ENCODE results near the gene MARK3. TPM values are rescaled to one million over a fixed set of nuclear protein-coding genes. Genes with fewer than 3 reads are reported as not detected.

MARK3 gene
- total RNA-seq, 1 donor from 2014 or later: 59.5 TPM

- H3K9me3 ChIP-seq (ENCODE audit: control insufficient read depth in 3 of 3, low read length in 3 of 3): no peaks in the 10 kb centered on the region
These were observed 64.5 kb downstream of the MARK3 start for GRCh38 chr14:103449634-103450161.

DNA sequence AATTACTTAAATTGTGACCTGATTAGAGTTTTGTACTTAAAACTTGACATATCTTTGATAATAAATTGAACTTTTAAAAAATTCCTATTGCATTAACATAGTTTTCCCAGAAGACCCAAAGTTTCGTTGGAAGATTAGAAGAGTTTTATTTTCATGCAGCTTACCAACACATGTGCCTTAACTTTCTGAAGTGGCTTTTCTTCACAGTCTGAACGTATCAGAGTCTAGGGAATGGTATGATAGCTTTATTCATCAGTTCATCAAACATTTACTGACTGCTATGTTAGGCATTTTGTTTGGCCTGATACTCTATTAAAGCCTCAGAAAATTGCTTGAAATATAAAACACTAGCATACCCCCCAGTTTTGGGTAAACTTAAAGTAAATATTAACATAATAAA, 65.2 kb downstream of the MARK3 start:
- no peak overlapping the region for H3K4me3 ChIP-seq (ENCODE audit: low read length in 3 of 3)
- peaks cover 0 to 3% (median 2%) of the 10 kb centered on the region in 3 donors for H3K36me3 ChIP-seq (ENCODE audit: control insufficient read depth in 3 of 3, insufficient read depth in 3 of 3, low read length in 3 of 3)
- H3K4me1 ChIP-seq (ENCODE audit: control insufficient read depth in 3 of 3, insufficient read depth in 3 of 3, low read length in 3 of 3): peaks cover 10 to 20% (median 18%) of the 10 kb centered on the region in 3 donors
- H3K9me3 ChIP-seq (ENCODE audit: control insufficient read depth in 3 of 3, low read length in 3 of 3): no peaks in the 10 kb centered on the region
- H3K27me3 ChIP-seq (ENCODE audit: control insufficient read depth in 3 of 3, insufficient read depth in 3 of 3, low read length in 3 of 3): no peaks in the 10 kb centered on the region
- no peak overlapping the region for H3K27ac ChIP-seq (ENCODE audit: low read depth, low read length)
- H3K9ac ChIP-seq (ENCODE audit: low read depth in 1 of 3, low read length in 3 of 3): no peak overlapping the region

More at GRCh38 chr14:103449634-103450161, 64.5 kb downstream of the MARK3 start:
- Histone ChIP-seq H3K4me1 (ENCODE audit: control insufficient read depth in 3 of 3, insufficient read depth in 3 of 3, low read length in 3 of 3) (peaks cover 12 to 26% (median 22%) of the 10 kb centered on the region in 3 donors), H3K27ac (ENCODE audit: low read depth, low read length) (no peak overlapping the region), H3K4me3 (ENCODE audit: low read length in 3 of 3) (no peak overlapping the region), H3K9ac (ENCODE audit: low read depth in 1 of 3, low read length in 3 of 3) (no peak overlapping the region), H3K36me3 (ENCODE audit: control insufficient read depth in 3 of 3, insufficient read depth in 3 of 3, low read length in 3 of 3) (peaks cover 0 to 3% (median 2%) of the 10 kb centered on the region in 3 donors), H3K27me3 (ENCODE audit: control insufficient read depth in 3 of 3, insufficient read depth in 3 of 3, low read length in 3 of 3) (no peaks in the 10 kb centered on the region)

DNA sequence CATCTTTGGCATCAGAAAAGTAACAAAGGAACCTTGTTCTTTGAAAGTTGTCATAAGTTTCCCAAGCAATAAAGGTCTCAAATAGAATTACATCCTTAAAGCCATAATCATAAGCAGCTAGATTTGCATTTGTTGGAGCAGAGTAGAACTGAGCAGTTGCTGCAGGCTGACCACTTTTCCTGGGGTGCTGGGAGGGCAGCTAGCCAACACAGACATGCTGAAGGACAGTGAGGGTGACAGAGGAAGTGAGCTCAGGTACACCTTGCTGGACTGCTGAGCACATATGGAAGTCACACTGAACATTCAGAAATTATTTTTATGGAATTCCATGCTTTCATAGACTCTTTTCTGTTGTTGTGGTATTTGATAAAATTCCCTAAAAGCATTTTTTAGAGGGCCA, 66.2 kb downstream of the MARK3 start:
- H3K9me3 ChIP-seq (ENCODE audit: control insufficient read depth in 3 of 3, low read length in 3 of 3): no peaks in the 10 kb centered on the region
- peaks cover 2 to 5% (median 3%) of the 10 kb centered on the region in 3 donors for H3K36me3 ChIP-seq (ENCODE audit: control insufficient read depth in 3 of 3, insufficient read depth in 3 of 3, low read length in 3 of 3)
- H3K4me3 ChIP-seq (ENCODE audit: low read length in 3 of 3): no peak overlapping the region
- no peak overlapping the region for H3K27ac ChIP-seq (ENCODE audit: low read depth, low read length)
- H3K9ac ChIP-seq (ENCODE audit: low read depth in 1 of 3, low read length in 3 of 3): no peak overlapping the region
- H3K27me3 ChIP-seq (ENCODE audit: control insufficient read depth in 3 of 3, insufficient read depth in 3 of 3, low read length in 3 of 3): no peaks in the 10 kb centered on the region
- H3K4me1 ChIP-seq (ENCODE audit: control insufficient read depth in 3 of 3, insufficient read depth in 3 of 3, low read length in 3 of 3): peaks cover 5 to 14% (median 10%) of the 10 kb centered on the region in 3 donors

- peaks cover 2 to 7% (median 5%) of the 10 kb centered on the region in 3 donors for H3K36me3 ChIP-seq (ENCODE audit: control insufficient read depth in 3 of 3, insufficient read depth in 3 of 3, low read length in 3 of 3)
- peaks cover 0 to 6% (median 0%) of the 10 kb centered on the region in 3 donors for H3K4me1 ChIP-seq (ENCODE audit: control insufficient read depth in 3 of 3, insufficient read depth in 3 of 3, low read length in 3 of 3)
- H3K27ac ChIP-seq (ENCODE audit: low read depth, low read length): no peak overlapping the region
- no peaks in the 10 kb centered on the region for H3K27me3 ChIP-seq (ENCODE audit: control insufficient read depth in 3 of 3, insufficient read depth in 3 of 3, low read length in 3 of 3)
- no peak overlapping the region for H3K9ac ChIP-seq (ENCODE audit: low read depth in 1 of 3, low read length in 3 of 3)
- H3K9me3 ChIP-seq (ENCODE audit: control insufficient read depth in 3 of 3, low read length in 3 of 3): no peaks in the 10 kb centered on the region
- no peak overlapping the region for H3K4me3 ChIP-seq (ENCODE audit: low read length in 3 of 3)
These were observed 68.6 kb downstream of the MARK3 start for GRCh38 chr14:103453791-103454190.

GRCh38 chr14:103456167-103456835, 71.1 kb downstream of the MARK3 start:
- Histone ChIP-seq H3K9ac (ENCODE audit: low read depth in 1 of 3, low read length in 3 of 3) (no peak overlapping the region), H3K27me3 (ENCODE audit: control insufficient read depth in 3 of 3, insufficient read depth in 3 of 3, low read length in 3 of 3) (no peaks in the 10 kb centered on the region), H3K4me3 (ENCODE audit: low read length in 3 of 3) (no peak overlapping the region), H3K4me1 (ENCODE audit: control insufficient read depth in 3 of 3, insufficient read depth in 3 of 3, low read length in 3 of 3) (peaks cover 0 to 6% (median 0%) of the 10 kb centered on the region in 3 donors), H3K27ac (ENCODE audit: low read depth, low read length) (no peak overlapping the region), H3K9me3 (ENCODE audit: control insufficient read depth in 3 of 3, low read length in 3 of 3) (no peaks in the 10 kb centered on the region), H3K36me3 (ENCODE audit: control insufficient read depth in 3 of 3, insufficient read depth in 3 of 3, low read length in 3 of 3) (peaks cover 2 to 11% (median 5%) of the 10 kb centered on the region in 3 donors)

GRCh38 chr14:103460415-103460814, 75.2 kb downstream of the MARK3 start:
- H3K9me3 ChIP-seq (ENCODE audit: control insufficient read depth in 3 of 3, low read length in 3 of 3): no peaks in the 10 kb centered on the region
- no peak overlapping the region for H3K27ac ChIP-seq (ENCODE audit: low read depth, low read length)
- no peak overlapping the region for H3K4me3 ChIP-seq (ENCODE audit: low read length in 3 of 3)
- H3K9ac ChIP-seq (ENCODE audit: low read depth in 1 of 3, low read length in 3 of 3): no peak overlapping the region
- no peaks in the 10 kb centered on the region for H3K27me3 ChIP-seq (ENCODE audit: control insufficient read depth in 3 of 3, insufficient read depth in 3 of 3, low read length in 3 of 3)
- H3K36me3 ChIP-seq (ENCODE audit: control insufficient read depth in 3 of 3, insufficient read depth in 3 of 3, low read length in 3 of 3): peaks cover 20 to 31% (median 21%) of the 10 kb centered on the region in 3 donors
- peaks cover 0 to 6% (median 0%) of the 10 kb centered on the region in 3 donors for H3K4me1 ChIP-seq (ENCODE audit: control insufficient read depth in 3 of 3, insufficient read depth in 3 of 3, low read length in 3 of 3)

DNA sequence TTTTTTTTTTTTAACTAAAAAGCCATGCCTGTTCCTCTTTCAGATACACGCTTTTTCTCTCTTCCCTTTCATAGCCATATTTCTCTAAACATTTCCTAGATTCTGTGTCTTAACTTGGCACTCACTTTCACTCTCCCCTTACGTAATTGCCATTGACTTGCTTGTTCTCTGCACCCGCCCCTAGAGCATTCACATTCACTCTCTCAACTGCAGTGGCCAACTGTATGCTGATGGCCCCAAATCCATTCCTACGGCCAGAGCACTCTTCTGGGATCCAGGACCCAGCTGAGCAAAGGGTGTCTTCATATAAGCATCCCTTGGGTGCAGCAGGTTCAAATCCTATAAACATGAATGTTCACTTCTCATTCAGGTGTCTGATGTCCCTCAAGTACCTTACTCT, 77.9 kb downstream of the MARK3 start:
- H3K27ac ChIP-seq (ENCODE audit: low read depth, low read length): no peak overlapping the region
- H3K4me3 ChIP-seq (ENCODE audit: low read length in 3 of 3): no peak overlapping the region
- no peaks in the 10 kb centered on the region for H3K27me3 ChIP-seq (ENCODE audit: control insufficient read depth in 3 of 3, insufficient read depth in 3 of 3, low read length in 3 of 3)
- no peaks in the 10 kb centered on the region for H3K4me1 ChIP-seq (ENCODE audit: control insufficient read depth in 3 of 3, insufficient read depth in 3 of 3, low read length in 3 of 3)
- H3K36me3 ChIP-seq (ENCODE audit: control insufficient read depth in 3 of 3, insufficient read depth in 3 of 3, low read length in 3 of 3): peaks cover 30 to 41% (median 38%) of the 10 kb centered on the region in 3 donors
- H3K9me3 ChIP-seq (ENCODE audit: control insufficient read depth in 3 of 3, low read length in 3 of 3): no peaks in the 10 kb centered on the region
- no peak overlapping the region for H3K9ac ChIP-seq (ENCODE audit: low read depth in 1 of 3, low read length in 3 of 3)

DNA sequence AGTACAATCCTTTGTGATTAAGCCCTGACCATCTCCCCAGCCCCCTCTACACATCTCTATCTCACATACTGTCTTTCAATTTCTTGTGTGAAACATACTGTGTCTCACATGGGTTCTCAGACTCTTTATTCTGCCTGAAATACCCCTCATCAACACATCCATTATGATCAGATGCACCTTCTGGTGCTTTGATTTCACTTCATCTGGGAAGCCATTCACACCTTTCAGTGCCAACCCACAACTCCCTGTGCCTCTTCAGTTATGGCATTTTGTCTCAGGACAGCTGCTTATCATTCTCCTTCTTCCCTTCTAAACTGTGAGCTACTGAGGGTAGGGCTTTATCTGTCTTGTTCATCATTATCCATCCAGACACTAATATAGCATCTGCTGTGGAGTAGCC, 78.6 kb downstream of the MARK3 start:
- Histone ChIP-seq H3K9me3 (ENCODE audit: control insufficient read depth in 3 of 3, low read length in 3 of 3) (no peaks in the 10 kb centered on the region), H3K4me1 (ENCODE audit: control insufficient read depth in 3 of 3, insufficient read depth in 3 of 3, low read length in 3 of 3) (no peaks in the 10 kb centered on the region), H3K27me3 (ENCODE audit: control insufficient read depth in 3 of 3, insufficient read depth in 3 of 3, low read length in 3 of 3) (no peaks in the 10 kb centered on the region), H3K36me3 (ENCODE audit: control insufficient read depth in 3 of 3, insufficient read depth in 3 of 3, low read length in 3 of 3) (peaks cover 30 to 44% (median 42%) of the 10 kb centered on the region in 3 donors), H3K4me3 (ENCODE audit: low read length in 3 of 3) (no peak overlapping the region), H3K9ac (ENCODE audit: low read depth in 1 of 3, low read length in 3 of 3) (no peak overlapping the region), H3K27ac (ENCODE audit: low read depth, low read length) (no peak overlapping the region)

DNA sequence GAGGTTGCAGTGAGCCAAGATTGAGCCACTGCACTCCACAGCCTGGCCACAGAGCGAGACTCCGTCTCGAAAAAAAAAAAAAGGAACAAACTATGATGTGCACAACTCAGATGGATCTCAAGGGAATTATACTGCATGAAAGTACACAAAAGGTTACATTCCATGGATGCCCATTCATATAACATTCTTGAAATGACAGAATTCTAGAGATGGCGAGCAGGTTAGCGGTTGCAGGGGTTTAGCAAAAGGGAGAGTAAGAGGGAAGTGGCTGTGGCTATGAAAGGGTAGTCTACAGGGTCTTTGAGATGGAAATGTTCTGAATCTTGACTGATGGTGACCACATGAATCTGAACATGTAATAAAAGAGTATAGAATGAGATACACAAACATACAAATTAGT, 87.7 kb downstream of the MARK3 start:
- Histone ChIP-seq H3K27me3 (ENCODE audit: control insufficient read depth in 3 of 3, insufficient read depth in 3 of 3, low read length in 3 of 3) (no peaks in the 10 kb centered on the region), H3K27ac (ENCODE audit: low read depth, low read length) (no peak overlapping the region), H3K9ac (ENCODE audit: low read depth in 1 of 3, low read length in 3 of 3) (no peak overlapping the region), H3K9me3 (ENCODE audit: control insufficient read depth in 3 of 3, low read length in 3 of 3) (no peaks in the 10 kb centered on the region), H3K36me3 (ENCODE audit: control insufficient read depth in 3 of 3, insufficient read depth in 3 of 3, low read length in 3 of 3) (peaks cover 30 to 52% (median 51%) of the 10 kb centered on the region in 3 donors), H3K4me1 (ENCODE audit: control insufficient read depth in 3 of 3, insufficient read depth in 3 of 3, low read length in 3 of 3) (no peaks in the 10 kb centered on the region), H3K4me3 (ENCODE audit: low read length in 3 of 3) (no peak overlapping the region)

DNA sequence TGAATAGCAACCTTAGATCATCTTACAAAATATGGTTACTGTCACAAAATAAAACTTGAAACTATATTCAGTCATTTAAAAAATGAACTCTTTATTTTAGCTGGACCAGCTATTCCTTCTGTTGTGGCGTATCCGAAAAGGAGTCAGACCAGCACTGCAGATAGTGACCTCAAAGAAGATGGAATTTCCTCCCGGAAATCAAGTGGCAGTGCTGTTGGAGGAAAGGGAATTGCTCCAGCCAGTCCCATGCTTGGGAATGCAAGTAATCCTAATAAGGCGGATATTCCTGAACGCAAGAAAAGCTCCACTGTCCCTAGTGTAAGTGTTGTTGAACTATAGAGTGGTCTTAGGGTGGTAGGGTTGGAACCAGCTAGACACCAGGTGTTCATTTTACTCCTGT, 89.7 kb downstream of the MARK3 start:
- Histone ChIP-seq H3K36me3 (ENCODE audit: control insufficient read depth in 3 of 3, insufficient read depth in 3 of 3, low read length in 3 of 3) (peaks cover 31 to 47% (median 45%) of the 10 kb centered on the region in 3 donors), H3K4me1 (ENCODE audit: control insufficient read depth in 3 of 3, insufficient read depth in 3 of 3, low read length in 3 of 3) (no peaks in the 10 kb centered on the region), H3K4me3 (ENCODE audit: low read length in 3 of 3) (no peak overlapping the region)

More for the DNA sequence above, 89.7 kb downstream of the MARK3 start:
- no peaks in the 10 kb centered on the region for H3K27me3 ChIP-seq (ENCODE audit: control insufficient read depth in 3 of 3, insufficient read depth in 3 of 3, low read length in 3 of 3)
- no peaks in the 10 kb centered on the region for H3K9me3 ChIP-seq (ENCODE audit: control insufficient read depth in 3 of 3, low read length in 3 of 3)
- H3K9ac ChIP-seq (ENCODE audit: low read depth in 1 of 3, low read length in 3 of 3): no peak overlapping the region
- no peak overlapping the region for H3K27ac ChIP-seq (ENCODE audit: low read depth, low read length)

Data from skeletal muscle tissue (tissue), 4 donors.